ENCODE measurements around the gene RFTN2.
A peak's percentile ranks its signal among the peaks of the same experiment; 100 is the strongest.
"Not testable (repeated sequence)": the region's sequence is repeated elsewhere in the genome, so short reads cannot be mapped to it uniquely, and the experiment has no call there.

The RFTN2 gene, protein sequence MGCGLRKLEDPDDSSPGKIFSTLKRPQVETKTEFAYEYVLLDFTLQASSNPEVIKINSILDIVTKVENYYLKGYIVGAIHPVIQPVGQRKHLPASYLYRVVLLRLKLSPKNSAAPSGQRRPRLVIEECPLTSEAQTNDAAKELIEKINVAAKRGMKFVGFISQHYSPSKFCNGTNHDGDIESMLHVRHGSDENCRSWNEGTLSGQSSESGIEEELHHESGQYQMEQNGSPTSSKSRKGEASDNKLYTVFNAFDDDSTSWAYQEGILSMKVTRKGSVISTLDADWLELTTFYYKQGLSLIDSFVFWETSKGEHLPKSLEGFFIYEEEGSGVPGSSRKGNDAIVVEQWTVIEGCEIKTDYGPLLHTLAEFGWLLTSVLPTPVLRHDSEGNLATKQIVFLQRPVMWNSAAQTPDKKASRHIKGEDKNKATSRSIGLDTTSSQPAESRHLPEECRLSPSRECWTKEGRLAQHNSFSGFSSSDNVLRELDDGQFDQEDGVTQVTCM

DNA sequence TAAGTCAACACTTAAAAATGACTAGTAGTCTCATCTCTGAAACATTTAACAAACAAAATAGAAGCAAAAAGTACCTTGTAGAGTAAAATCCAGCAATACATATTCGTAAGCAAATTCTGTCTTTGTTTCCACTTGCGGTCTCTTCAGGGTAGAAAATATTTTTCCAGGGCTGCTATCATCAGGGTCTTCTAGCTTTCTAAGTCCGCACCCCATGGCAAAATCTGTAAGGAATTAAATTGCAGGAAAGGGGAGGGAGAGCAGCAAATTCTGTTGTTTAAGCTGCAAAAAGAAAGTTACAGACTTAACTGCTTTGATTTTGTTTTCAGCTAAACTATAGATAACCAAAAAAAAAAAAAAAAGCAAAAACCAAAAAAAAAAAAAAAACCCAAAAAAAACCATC, at the start of gene RFTN2:
Gene RFTN2 (minus strand): TSS at position 342 of the 400 bp plus-strand sequence. CDS start 129 bp downstream, at position 213.
- DNase-seq (ENCODE audit: low read depth), result peak; percentile 36

DNA sequence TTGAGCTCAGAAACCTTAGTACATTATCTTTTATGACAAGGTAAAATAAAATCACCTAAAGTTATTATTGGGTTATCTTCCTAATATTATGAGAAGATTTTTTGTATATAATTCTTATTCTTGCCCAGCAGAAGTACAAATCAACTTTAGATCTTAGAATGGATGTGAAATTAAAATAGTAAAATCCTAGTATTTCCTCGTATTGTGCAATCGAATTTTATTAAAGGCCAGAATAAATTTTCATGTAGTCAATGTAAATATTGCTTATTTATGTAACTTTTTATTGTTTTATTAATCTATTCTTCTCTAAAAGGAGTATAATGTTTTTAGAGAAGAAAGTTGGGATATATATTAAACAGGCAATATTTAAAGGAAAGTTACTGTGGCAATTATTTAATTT, 42.5 kb upstream of the RFTN2 start:
- no peak for DNase-seq (ENCODE audit: low read depth)

DNA sequence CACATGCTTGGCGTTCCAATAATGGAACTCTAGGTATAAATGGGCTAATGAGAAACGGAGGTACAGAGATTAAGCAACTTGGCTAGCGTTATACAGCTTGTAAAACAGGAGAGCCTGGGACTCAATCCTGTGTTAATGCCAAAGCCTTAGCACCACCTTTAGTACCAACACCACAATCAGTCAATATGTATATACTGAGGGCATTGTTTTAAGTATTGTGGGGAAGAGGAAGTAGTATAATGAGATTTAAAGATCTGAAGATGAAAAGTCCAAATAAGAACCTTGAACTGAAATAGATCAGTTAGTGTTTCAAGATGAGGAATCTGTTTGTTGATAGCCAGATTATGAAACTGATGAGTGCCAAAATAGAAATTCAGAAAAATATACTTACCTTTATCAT, 37.9 kb upstream of the RFTN2 start:
- no peak for DNase-seq (ENCODE audit: low read depth)

DNA sequence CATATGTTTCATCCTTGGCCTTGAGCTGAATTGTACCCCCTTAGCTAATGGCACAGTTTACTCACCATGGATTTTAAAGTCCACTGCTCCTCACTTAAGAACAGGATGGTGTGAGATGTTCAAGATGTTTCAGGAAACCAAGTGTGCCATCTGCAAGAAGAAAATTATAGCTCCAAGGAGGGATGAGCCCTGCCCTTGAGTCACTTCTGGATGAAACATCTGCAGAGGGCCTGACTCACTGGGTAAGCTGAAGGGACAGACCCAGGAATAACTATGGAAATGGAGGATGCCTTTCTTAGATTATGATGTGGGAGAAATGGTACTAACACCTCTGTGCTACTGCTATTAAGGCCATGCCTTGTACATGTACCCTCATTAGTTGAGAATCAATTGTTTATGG, 36.2 kb upstream of the RFTN2 start:
- no peak for DNase-seq (ENCODE audit: low read depth)

DNA sequence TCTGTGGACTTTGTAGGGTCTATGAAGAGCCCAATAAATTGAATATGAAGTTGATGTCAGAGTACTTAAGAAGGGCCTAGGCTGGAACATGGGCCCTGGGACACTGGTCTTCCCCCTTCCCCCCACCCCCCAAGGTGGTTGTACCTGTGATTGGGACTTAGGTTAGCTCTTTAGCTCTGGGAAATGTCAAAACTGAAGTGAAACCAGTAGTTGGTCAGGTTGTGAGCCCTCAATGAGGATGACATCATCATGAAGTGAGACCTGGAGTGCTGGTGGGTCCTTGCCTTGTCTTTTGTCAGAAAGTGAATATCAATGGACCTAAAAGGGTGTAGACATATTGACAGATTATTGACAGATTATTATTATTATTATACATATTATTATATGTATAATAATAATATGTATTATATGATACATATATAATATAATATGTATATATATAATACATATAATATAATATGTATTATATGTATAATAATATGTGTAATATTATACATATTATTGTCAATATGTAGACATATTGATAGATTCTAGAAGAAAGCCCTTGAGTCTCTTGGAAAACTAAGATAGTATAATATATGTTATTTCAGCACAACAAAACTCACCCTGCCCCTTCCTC, 35.1 kb upstream of the RFTN2 start:
- DNase-seq (ENCODE audit: low read depth), result no peak

DNA sequence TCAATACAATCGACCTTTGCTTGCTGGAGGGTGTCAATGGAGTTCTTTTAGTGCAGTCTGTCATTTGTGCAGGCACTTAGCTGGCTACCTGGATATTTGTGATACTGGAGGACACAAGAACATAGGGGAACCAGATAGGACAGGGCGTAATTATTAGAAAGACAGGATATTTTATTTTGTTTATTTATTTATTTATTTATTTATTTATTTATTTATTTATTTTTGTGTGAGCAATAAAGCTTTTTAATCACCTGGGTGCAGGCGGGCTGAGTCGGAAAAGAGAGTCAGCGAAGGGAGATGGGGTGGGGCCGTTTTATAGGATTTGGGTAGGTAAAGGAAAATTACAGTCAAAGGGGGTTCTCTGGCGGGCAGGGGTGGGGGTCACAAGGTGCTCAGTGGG, 33.8 kb upstream of the RFTN2 start:
- DNase-seq (ENCODE audit: low read depth), result not testable (repeated sequence)

DNA sequence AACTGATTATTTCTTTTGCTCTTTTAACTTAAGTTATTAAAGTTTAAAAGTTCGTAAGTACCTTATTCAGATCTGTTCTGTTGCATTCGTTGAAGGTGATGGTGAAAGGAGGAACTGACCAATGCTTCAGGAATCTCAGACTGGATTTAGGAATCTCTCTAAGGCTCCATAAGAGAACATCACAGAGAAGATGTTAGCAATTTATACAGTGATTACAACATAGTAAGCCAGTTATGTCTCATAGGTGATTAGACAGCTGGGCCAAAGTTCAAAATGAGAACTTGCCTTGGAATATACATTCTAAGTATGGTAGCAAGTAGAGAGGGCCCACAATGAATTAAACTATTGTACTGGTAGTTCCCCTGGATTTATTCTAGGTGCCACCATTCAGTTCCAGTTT, 32.9 kb upstream of the RFTN2 start:
- peak; percentile 86 for DNase-seq (ENCODE audit: low read depth)

DNA sequence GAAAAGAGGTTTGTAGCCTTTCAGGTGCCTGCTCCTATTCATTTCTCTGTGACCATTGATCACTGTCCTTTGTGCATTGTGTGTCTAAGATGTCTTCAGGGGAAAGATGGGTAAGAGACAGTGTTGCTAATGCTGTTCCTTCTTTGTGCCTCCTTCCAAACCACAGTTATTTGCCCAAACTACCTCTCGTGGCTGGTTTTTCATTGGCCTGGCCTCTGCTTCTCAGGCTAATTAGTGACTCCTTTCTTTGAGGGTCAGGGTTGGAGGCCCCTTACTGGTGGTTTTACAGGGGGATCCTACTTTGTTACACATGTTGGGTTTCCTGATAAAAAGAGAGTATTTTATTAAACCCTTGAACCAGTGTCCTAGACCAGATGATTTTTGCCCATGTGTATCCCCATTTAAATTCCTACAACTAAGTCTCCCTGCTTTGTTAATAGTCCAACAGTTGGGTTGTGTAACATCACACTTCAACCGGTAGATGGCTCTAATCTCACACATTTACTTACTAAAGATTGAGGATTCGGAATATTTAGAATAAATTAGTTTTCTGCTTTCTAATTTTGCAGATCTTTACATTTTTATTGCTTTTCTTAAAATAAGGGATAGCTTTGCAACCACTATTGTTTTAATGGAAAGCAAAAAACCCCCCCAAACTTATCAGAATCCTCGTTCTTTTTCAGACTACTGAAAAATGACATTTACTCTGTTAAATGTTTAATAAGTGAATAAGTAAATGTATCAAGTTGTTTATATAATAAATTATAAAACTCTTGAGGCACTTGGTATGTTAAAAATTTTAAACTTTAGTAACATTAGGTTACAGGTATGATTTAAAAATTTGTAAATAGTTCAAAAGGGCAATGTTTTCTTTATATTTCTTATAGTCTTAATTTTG, 32.2 kb upstream of the RFTN2 start:
- DNase-seq (ENCODE audit: low read depth), result peak; percentile 75

DNA sequence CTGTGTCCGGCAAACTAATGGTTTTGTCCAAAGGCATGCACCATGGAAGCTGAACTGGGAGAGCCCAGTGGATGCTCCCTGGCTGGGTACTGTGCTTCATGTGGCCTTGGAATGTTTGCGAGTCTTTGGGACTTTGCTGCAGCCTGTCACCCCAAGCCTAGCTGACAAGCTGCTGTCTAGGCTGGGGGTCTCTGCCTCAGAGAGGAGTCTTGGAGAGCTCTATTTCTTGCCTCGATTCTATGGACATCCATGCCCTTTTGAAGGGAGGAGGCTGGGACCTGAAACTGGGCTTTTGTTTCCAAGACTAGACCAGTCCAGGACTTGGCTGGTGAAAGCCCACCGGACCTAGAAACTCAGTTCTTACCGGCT, 31.4 kb upstream of the RFTN2 start:
- DNase-seq (ENCODE audit: low read depth), result no peak

DNA sequence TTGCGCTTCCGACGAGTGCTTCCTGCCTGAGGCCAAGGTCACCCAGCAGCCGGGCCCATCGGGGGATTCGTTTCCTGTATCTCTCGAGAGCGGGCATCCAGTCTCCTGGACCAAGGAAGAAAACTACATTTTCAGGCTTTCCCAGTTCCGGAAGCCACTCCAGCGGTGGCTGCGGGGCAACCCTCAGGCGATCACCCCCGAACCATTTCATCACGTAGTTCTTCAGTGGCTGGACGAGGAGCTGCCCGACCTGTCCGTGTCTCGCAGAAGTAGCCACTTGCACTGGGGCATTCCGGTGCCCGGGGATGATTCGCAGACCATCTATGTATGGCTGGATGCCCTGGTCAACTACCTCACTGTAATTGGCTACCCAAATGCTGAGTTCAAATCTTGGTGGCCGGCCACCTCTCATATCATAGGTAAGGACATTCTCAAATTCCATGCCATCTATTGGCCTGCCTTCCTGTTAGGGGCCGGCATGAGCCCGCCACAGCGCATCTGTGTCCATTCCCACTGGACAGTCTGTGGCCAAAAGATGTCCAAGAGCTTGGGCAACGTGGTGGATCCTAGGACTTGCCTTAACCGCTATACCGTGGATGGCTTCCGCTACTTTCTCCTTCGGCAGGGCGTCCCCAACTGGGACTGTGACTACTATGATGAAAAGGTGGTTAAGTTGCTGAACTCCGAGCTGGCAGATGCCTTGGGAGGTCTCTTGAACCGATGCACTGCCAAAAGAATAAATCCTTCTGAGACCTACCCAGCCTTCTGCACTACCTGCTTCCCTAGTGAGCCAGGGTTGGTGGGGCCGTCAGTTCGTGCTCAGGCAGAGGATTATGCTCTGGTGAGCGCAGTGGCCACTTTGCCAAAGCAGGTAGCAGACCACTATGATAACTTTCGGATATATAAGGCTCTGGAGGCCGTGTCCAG, 30.8 kb upstream of the RFTN2 start:
- peak; percentile 25 for DNase-seq (ENCODE audit: low read depth)

DNA sequence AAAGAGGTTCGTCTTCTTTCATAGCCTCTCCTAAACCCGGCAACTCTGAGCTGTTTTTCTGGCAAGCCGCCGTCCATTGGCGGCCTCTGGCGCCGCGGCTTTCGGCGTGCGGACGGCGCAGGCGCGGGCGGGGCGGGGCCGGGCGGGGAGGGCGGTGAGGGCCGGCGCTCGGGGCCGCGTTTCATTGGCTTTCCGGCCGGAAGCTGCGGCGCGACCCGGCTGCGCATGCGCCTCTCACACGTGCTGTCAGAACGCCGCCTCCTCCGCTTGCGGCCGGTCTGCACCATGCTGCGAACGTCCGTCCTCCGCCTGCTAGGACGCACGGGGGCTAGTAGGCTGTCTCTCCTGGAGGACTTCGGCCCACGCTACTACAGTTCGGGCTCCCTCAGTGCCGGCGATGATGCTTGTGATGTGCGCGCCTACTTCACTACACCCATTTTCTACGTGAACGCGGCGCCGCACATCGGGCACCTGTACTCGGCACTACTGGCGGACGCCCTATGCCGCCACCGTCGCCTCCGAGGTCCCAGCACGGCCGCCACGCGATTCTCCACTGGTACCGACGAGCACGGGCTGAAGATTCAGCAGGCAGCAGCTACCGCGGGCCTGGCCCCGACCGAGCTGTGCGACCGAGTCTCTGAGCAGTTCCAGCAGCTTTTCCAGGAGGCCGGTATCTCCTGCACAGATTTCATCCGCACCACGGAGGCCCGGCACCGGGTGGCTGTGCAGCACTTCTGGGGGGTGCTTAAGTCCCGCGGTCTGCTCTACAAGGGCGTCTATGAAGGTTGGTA, 29.9 kb upstream of the RFTN2 start, which contains the start of gene MARS2:
Gene MARS2 (plus strand): TSS at position 249 of the 791 bp plus-strand sequence. CDS start 37 bp downstream, at position 286.
- DNase-seq (ENCODE audit: low read depth), result peak; percentile 88

DNA sequence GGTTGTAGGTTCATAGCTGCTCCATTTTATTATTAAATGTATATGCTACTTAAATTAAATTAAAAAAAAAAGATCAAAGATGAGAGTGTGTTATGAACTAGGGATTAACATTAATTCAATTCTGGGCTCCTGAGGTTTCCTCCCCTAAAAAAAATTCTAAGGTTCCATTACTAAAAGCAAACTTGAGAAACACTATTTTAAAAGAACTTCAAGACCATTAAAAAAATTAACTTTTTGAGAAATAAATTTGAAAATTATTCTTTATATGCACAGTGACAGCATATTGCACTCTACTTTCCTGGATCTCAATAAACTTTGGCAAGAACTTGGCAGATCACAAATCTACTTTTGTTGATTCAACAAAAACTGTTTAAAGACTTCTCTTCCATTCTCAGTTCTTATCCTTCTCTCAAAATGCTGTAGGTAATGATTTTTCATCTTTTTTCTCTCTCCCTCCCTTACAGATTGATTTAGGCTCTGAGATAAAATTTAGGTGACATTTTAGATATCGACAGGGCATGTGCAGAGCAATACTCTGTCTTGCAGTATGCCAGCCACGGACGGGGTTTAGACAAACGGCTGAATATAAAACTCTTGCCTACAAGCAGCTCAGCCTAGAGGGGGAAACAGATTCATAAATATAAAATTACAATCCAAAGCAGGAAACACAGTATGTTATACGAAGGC, 29.2 kb upstream of the RFTN2 start:
- DNase-seq (ENCODE audit: low read depth), result no peak

DNA sequence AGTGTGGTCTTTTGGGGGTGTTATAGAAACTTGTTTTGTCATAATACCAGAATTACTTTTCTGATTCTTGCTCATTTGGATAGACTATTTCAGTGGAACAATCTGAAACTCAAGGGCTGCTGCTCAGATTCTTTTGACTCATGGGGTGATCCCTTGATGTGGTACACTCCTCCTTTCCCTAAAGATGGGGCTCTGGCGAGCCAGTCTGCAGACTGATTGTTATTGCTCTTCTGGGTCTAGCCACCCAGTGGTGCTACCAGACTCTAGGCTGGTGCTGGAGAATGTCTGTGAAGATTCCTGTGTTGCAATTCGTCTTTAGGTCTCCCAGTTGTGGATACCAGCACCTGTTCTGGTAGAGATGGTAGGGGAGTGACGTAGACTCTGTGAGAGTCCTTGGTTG, 25.6 kb upstream of the RFTN2 start:
- no peak for DNase-seq (ENCODE audit: low read depth)

DNA sequence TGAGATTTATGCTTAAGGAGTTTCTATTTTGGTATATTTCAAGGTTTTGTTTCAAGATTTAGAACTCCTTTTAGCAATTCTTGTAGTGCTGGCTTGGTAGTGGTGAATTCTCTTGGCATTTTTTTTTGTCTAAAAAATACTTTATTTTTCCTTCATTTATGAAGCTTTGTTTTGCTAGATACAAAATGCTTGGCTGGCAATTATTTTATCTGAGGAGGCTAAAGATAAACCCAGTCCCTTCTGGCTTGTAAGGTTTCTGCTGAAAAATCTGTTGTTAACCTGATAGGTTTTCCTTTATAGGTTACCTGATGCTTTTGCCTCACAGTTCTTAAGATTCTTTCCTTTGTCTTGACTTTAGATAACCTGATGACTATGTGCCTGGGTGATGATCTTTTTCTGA, 24.3 kb upstream of the RFTN2 start:
- not testable (repeated sequence) for DNase-seq (ENCODE audit: low read depth)

DNA sequence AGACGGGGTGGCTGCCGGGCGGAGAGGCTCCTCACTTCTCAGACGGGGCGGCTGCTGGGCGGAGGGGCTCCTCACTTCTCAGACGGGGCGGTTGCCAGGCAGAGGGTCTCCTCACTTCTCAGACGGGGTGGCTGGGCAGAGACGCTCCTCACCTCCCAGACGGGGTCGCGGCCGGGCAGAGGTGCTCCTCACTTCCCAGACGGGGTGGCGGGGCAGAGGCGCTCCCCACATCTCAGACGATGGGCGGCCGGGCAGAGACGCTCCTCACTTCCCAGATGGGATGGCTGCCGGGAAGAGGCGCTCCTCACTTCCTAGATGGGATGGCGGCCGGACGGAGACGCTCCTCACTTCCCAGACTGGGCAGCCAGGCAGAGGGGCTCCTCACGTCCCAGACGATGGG, 21.2 kb upstream of the RFTN2 start:
- DNase-seq (ENCODE audit: low read depth), result not testable (repeated sequence)

DNA sequence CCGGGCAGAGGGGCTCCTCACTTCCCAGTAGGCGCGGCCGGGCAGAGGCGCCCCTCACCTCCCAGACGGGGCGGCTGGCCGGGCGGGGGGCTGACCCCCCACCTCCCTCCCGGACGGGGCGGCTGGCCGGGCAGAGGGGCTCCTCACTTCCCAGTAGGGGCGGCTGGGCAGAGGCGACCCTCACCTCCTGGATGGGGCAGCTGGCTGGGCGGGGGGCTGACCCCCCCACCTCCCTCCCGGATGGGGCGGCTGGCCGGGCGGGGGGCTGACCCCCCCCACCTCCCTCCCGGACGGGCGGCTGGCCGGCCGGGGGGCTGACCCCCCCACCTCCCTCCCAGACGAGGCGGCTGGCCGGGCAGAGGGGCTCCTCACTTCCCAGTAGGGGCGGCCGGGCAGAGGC, 20.6 kb upstream of the RFTN2 start:
- DNase-seq (ENCODE audit: low read depth), result not testable (repeated sequence)

DNA sequence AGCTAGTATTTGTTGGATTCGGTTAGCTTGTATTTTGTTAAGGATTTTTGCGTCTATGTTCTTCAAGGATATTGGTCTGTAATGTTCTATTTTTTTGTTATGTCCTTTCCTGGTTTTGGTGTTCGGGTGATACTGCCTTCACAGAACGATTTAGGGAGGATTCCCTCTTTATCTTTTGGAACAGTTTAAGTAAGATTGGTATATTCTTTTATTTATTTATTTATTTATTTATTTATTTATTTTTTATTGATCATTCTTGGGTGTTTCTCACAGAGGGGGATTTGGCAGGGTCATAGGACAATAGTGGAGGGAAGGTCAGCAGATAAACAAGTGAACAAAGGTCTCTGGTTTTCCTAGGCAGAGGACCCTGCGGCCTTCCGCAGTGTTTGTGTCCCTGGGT, 19.8 kb upstream of the RFTN2 start:
- not testable (repeated sequence) for DNase-seq (ENCODE audit: low read depth)

DNA sequence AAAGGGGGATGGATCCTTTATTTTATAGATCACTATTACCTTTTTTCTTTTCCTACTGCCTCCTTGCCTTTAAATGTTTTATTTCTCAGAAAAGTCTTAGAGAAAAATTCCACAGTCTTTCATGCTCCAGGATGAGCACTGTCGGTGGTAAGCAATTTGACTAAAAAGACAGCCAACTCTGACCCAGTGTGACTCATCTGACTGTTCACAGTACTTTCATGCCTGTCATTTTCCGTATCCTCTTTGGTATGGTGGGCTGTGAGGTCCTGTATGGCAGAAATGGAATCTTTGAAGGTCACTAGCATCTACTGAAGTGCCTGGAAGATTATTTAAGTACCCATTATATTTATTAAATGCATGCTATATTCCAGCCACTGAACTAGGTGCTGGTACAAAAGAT, 2.1 kb upstream of the RFTN2 start:
- peak; percentile 63 for DNase-seq (ENCODE audit: low read depth)

DNA sequence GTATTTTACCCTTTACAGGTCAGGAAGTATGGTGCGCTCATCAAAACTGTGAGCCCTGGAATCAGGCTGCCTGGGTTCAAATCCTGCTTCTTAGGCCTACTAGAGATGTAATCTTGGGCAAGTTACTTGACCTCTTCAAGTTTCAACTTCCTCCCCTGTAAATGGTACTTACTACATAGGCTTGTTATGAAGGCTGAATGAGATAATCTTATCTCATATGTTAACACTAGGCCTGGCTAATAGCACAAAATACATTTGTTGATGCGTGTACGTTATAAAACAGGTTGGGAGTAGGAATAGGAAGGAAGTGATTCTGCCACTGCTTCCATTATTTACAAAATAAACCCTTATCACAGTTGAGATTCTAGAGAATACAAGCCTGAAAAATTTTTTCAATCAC, 1.7 kb upstream of the RFTN2 start:
- peak; percentile 10 for DNase-seq (ENCODE audit: low read depth)

DNA sequence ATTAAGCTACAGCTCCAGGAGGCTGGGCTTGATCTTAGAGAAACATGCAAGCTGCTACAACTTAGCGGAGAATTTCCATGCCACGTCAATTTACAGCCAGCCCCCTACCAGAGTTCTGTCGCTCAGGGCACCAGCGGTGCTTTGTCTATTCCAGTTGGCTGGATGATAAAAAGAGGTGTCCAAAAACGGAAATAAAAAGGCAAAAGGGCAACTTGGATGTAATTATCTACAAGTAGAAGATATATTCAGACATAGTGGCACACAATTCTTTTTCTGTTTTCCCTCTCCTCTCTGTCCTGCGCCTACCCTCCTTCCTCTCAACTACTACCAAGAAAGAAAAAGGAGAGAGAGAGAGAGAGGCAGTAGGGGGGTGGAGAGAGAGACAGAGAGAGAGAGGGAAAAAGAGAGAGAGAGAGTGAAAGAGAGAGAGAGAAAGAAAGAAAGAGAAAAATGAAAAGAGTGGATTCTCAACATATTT, 363 bp upstream of the RFTN2 start:
- DNase-seq (ENCODE audit: low read depth), result peak; percentile 81

Data from iris pigment epithelial cell (primary cell).